B cell (primary cell): Measurements from ENCODE around the gene PIK3CD.

Source experiments
- CTCF ChIP-seq: fragments of 200-600 bp; IDR thresholded peaks from one replicate; pipeline ENCODE4 v1.8.0; 2022; ENCODE audit warnings: antibody characterized with exemption, mild to moderate bottlenecking
- EZH2 ChIP-seq: IDR thresholded peaks from 2 replicates; pipeline ENCODE4 v1.6.1; 2012; ENCODE audit warnings: borderline replicate concordance, low read depth, mild to moderate bottlenecking, moderate library complexity, low read length; ENCODE audit not compliant: insufficient read depth, poor library complexity, severe bottlenecking

- no peak for TF ChIP-seq CTCF
- TF ChIP-seq EZH2: no peak
Measured at GRCh38 chr1:9736241-9736640, 84.7 kb downstream of the PIK3CD start.
